ENCODE data around the gene FURIN.
"Not testable (repeated sequence)": the region's sequence is repeated elsewhere in the genome, so short reads cannot be mapped to it uniquely, and the experiment has no call there.

Gene FURIN

DNA sequence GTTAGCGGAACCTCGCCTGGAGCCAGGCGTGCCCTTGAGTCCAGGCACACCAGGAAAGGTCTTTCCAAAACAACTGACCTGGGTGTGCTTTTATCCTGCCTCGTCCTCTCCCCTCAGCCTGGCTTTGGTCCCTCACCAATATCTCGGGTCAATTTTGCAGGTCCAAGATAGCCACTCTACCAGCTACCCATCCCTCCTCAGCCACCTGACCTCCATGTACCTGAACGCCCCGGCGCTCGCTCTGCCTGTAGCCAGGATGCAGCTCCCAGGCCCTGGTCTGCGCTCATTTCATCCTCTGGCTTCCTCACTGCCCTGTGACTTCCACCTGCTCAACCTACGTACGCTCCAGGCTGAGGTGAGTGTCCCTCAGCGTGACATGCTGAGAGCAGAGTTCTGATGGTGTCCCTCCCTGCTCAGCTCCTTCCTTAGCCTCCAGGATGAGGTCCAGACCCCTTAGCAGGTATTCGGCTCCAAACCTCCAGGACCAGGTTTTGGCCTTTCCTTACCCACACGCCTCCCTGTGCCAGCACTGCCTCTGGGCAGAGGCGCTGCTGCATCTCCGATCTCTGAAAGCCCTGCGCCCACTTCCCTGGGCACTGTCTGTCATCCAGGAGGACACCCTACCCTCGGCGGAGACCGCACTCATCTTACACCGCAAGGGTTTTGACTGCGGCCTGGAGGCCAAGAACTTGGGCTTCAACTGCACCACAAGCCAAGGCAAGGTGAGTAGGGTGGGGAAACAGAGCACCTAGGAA lies 49.8 kb downstream of the FURIN start:
- no peak for DNase-seq

DNA sequence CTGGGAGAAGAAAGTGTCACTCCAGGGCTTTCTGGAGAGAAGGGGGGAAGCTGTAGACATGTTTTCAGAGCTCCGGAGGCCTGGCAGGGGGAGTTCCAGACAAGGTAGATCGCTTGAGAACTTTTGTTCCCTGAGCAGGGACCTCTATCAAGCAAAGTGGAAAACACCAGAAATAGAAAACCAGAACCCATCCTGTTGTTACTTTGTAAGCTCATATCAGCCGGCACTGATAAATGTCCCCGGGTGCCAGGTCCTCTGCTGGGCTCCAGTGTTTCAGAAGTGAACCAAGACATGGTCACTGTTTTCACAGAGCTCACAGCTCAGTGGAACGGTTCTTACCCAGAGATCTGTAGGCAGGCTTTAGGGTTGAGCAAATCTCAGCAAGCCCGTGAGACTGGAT lies 50.4 kb downstream of the FURIN start:
- DNase-seq, result no peak

DNA sequence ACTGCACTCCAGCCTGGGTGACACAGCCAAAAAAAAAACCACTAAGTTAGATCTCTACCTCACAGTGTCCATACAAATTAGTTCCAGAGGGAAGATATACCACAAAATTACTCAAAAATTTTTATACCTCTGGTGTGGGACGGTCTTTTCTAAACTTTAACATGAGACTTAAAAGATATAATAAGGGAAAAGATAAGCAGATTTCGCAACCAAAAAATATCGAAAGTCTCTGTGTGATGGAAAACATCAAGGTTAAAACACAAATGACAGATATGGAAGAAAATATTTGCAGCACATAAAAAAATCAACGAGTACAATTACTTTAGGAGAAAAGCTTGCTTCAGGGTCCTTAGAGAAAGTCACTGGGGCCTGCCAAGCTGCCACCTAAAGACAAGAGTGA lies 53.5 kb downstream of the FURIN start:
- DNase-seq, result no peak

DNA sequence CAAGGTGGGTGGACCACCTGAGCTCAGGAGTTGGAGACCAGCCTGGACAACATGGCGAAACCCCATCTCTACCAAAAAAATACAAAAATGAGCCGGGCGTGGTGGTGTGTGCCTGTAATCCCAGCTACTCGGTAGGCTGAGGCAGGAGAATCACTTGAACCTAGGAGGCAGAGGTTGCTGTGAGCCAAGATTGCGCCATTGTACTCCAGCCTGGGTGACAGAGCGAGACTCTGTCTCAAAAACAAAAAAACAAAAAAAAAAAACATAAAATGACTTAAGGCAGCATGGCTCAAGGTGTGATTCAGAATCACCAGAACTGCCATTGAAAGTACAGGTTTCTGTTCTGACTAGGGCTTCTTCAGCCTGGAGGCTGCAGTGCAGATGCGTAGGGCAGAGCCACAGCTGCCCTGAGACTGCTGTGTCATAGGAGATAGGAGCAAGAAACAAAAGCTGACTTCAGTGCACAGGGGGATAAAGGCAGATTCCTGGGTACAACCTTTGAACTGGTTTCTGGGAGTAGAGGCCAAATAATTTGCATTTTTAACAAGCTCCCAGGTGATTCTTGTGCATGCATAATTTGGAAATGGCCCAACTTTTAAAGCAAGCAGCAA lies 54.4 kb downstream of the FURIN start:
- DNase-seq, result not testable (repeated sequence)

DNA sequence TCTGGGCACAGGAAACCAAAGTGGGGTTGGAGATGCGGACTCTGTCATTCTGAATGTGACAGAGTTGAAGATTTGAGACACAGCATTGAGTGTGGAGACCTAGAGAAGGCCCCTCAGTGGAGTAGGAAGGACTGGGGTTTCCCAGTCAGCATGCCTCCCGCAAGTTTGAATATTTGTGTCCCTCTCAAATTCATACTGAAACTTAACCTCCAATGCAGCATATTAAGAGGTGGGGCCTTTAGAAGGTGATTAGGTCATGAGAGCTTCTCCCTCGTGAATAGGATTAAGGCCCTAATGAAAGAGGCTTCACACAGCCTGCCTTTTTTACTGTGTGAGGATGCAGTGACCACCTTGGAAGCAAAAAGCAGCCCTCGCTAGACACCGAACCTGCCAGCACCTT lies 56.0 kb downstream of the FURIN start:
- DNase-seq, result no peak

DNA sequence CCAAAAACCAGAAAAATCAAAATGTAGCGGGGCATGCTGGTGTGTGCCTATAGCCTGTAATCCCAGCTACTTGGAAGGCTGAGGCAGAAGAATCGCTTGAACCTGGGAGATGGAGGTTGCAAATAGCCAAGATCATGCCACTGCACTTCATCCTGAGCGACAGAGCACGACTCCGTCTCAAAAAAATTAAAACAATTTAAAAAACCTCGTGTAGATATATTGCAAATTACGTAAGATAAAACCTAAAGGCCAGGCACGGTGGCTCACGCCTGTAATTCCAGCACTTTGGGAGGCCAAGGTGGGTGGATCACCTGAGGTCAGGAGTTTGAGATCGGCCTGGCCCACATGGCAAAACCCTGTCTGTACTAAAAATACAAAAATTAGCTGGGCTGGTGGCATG lies 58.4 kb downstream of the FURIN start:
- DNase-seq, result not testable (repeated sequence)

DNA sequence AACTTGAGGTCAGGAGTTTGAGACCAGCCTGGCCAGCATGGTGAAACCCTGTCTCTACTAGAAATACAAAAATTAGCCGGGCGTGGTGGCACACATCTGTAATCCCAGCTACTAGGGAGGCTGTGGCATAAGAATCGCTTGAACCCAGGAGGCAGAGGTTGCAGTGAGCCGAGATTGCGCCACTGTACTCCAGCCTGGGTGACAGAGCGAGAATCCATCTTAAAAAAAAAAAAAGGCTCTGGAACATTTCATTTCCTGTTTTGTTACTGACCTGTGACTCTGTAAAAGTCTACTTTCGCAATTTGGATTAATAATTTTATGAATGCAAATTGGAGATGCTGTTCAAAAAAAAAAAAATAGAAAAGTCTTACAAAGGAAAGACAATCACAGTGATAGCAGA lies 59.7 kb downstream of the FURIN start:
- DNase-seq, result not testable (repeated sequence)

DNA sequence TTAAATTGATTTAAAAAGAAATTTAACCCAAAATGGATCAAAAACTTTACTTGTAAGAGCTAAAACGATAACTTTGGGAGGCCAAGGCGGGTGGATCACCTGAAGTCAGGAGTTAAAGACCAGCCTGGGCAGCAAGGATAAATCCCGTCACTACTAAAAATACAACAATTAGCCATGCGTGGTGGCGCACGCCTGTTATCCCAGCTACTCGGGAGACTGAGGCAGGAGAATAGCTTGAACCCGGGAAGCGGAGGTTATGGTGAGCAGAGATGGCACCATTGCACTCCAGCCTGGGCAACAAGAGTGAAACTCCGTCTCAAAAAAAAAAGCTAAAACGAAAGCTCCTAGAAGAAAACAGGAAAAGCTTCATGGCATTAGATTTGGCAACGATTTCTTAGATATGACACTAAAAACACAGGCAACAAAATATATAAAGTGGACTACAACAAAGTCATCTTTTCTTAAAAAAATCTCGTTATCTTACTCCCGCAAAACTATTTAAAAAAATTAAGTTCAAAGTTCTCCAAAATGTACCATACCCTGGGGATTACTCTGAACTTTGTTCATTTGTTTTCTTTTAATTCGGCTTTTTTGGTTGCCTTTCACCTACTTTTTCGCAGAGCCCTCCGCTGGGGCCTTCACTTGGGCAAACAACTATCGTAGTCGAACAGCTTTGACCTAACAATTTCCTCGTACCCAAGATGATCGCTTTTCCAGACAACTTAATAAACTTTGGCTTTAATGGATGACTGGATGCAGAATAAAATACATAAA lies 61.0 kb downstream of the FURIN start:
- DNase-seq, result no peak

DNA sequence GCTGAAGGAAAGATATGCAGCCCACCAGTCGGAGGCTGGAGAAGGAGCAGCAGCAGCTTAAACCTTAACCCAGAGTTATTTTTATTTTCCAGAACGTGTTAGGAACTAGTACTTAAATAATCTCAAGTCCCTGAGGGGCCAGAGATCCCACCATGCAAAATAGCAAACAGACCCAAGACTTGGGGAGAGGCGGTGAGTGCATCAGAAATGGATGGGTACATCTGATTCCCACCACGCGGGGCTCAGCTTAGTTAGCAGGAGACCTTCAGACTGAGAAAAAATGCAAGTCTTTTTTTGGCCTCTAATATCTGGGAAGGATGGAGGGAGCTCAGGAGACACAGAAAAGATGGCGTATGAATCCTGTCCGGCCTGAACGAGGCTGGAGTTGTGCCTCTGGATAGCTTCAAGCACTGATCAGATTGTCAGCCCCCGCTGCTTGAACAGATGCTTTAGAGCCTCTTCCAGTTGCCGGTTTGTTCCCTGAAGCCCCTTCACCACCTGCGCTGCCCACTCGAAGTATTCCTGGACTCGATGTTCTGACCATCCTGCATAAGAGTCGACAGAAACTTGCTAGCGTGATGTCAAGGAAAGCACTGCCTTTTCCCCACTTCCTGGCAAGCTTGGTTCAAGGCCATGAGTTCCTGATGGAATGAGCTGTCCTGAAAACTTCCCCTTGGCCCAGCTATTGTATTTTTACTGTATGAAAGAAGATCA lies 62.6 kb downstream of the FURIN start:
- DNase-seq, result no peak

DNA sequence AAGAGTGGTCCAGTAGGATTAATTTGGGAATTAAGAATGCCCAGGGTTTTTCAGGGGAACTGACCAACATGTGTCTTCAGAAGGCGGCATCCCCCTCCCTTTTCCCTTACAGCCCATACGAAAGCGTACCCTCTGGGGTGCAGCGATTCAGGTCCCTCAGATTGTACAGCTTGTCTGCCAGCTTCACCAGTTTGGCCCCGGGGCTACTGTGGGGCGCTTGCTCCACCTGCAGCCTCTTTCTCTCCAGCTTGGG lies 63.1 kb downstream of the FURIN start:
- DNase-seq, result no peak

DNA sequence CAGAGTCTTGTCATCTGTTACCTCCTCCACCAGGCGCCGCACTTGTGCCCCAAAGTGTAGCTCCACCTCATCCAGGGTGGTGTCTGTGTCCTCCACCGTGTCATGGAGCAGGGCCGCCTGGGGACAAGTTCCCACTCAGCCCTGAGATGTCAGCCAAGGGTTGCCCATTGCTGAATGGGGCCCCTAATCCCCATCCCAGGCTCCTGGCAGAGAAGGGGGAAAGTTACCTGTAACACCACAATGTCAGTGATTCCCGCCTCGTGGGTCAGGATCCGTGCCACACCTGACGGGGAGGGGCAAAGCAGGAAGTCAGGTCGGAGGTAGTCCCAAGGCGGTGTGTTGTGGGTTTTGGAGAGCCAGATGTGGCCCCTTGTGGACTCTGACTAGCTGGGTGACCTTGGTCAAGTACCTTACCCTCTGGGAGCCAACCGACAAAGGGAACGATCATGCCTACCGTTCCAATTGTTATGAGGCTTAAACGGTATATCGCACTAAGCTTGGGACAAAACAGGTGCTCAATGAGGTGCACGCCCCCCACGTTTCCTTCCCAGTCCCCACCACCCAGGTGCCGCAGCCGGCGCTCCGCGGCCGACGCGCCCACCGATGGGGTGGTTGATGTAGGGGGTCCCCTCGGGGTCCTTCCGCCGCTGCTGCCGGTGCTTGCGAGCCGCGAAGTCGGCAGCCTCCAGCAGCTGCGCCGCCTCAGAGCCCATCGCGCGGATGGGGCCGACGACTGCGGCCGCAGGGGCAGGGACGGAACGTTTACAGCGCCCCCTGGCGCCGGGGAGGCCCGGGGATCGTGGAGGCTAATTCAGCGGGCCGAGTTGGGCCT lies 63.7 kb downstream of the FURIN start, which contains the start of gene HDDC3:
Gene HDDC3 (minus strand): TSS at position 722 of the 832 bp plus-strand sequence. CDS start 9 bp downstream, at position 713.
- DNase-seq, result peak in 1 of 2 experiments; percentile 14

DNA sequence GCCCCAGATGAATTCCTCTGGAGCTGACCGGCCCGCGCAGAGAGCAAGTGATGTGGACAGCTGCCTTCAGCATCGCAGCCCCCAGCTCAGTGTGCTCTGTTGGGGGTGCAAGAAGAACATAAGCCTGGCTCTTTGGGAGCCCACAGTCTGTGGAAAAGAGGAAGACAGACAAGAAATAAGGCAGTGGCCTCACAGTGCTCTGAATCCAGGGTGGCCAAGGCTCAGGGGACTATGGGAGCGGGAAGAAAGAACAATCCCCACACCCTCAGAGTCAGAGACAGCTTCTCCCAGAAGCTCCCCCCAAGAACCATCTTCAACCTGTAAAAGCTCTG lies 64.2 kb downstream of the FURIN start:
- no peak for DNase-seq

Data from cerebellar nuclear complex (tissue), 1 donor.